ENCODE measurements around the gene EME1.
A peak's percentile ranks its signal among the peaks of the same experiment; 100 is the strongest.
"Not testable (repeated sequence)": the region's sequence is repeated elsewhere in the genome, so short reads cannot be mapped to it uniquely, and the experiment has no call there.

EME1 gene

DNA sequence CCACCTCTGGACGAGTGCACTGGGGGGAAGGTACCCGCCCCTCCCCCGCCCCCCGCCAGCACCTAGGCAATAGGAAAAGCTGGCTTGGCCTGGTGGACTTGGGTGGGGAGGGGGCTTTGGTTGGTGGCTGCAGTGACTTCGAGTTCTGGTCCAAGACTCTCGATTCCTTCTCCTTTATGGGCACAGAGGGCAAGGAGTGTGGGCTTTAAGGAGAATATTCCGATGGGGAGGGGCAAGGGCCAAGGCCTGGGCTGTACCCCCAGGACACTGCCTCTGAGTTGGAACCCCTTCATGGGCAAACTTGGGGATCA, 53.4 kb downstream of the EME1 start:
- Histone ChIP-seq H3K4me2 (ENCODE audit: low read length) (peak overlapping the region; percentile 95), H3K9me2 (ENCODE audit: low read depth, low read length) (no peaks in the 10 kb centered on the region), H2AFZ (ENCODE audit: low read length) (no peak overlapping the region), H3F3A (ENCODE audit: insufficient read depth, low read length) (no peaks in the 10 kb centered on the region), H3K27ac (ENCODE audit: low read depth, low read length, poor library complexity, severe bottlenecking) (peak overlapping the region; percentile 50), H4K20me1 (ENCODE audit: insufficient read depth, low read length) (no peaks in the 10 kb centered on the region), H3K36me3 (ENCODE audit: insufficient read depth, low read length) (no peaks in the 10 kb centered on the region), H3K4me3 (ENCODE audit: low read depth, low read length, poor library complexity, severe bottlenecking) (peak overlapping the region; percentile 60), H3K9ac (ENCODE audit: low read length) (peak overlapping the region; percentile 64), H3K9me3 (ENCODE audit: low read length) (no peaks in the 10 kb centered on the region), H3K27me3 (ENCODE audit: insufficient read depth, low read length) (no peaks in the 10 kb centered on the region), H3K79me2 (ENCODE audit: insufficient read depth, low read length) (no peaks in the 10 kb centered on the region), H3K4me1 (ENCODE audit: insufficient read depth, low read length, severe bottlenecking) (peaks cover 27% of the 10 kb centered on the region)
- TF ChIP-seq, protein P1, sequence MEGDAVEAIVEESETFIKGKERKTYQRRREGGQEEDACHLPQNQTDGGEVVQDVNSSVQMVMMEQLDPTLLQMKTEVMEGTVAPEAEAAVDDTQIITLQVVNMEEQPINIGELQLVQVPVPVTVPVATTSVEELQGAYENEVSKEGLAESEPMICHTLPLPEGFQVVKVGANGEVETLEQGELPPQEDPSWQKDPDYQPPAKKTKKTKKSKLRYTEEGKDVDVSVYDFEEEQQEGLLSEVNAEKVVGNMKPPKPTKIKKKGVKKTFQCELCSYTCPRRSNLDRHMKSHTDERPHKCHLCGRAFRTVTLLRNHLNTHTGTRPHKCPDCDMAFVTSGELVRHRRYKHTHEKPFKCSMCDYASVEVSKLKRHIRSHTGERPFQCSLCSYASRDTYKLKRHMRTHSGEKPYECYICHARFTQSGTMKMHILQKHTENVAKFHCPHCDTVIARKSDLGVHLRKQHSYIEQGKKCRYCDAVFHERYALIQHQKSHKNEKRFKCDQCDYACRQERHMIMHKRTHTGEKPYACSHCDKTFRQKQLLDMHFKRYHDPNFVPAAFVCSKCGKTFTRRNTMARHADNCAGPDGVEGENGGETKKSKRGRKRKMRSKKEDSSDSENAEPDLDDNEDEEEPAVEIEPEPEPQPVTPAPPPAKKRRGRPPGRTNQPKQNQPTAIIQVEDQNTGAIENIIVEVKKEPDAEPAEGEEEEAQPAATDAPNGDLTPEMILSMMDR (IDR thresholded peaks at IDR 0.05; ENCODE audit: low read length) = no peak
- no peak for TF ChIP-seq EZH2 (IDR thresholded peaks at IDR 0.05; ENCODE audit: borderline replicate concordance, low read length)

DNA sequence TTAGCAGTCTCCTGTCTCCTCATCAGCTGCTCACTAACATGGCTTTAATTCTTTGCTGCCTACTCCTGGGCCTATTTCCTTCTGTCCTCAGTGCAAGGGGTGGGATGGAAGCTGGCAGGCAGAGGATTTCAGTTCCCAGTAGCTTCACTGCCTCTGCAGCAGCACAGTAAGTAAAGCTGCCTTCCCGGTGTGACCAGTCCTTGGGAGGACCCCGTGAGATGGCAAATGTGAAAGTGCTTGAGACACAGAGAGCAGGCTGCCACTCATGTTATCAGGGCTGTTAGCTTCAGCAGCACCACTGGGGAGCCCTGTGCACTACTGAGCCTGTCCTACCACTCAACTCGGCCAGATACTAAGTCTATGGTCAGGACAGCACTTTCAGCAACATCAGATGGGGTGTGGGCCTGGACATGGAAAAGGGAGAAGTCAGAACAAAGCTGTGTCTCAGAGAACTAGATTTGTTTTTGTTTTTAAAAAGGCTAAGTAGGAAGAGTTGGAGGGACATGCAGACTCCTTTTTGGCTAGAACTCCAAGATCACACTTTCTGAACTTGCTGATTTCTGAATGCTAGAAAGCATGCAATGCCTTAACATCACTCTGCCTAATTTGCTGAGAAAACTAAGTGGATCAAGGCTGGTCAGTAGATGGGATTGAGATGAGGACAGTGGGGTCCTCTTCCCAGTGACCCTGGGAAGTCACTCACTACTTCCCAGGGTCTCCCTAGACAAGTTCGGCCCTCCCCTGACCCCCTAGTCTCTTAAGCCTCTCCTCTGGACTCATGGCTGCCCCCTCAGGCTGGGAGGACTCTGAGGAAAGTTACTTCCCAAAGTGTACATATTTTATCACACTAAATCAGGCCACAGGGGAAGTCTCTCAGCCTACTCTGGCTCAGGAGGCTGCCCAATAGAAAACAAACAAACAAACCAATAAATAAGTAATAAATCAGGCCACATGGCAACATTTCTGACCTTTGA, 54.1 kb downstream of the EME1 start:
- no peaks in the 10 kb centered on the region for H3K9me2 ChIP-seq (ENCODE audit: low read depth, low read length)
- H3K4me2 ChIP-seq (ENCODE audit: low read length) = peak overlapping the region; percentile 95
- no peak overlapping the region for H2AFZ ChIP-seq (ENCODE audit: low read length)
- no peaks in the 10 kb centered on the region for H3K27me3 ChIP-seq (ENCODE audit: insufficient read depth, low read length)
- H3K4me3 ChIP-seq (ENCODE audit: low read depth, low read length, poor library complexity, severe bottlenecking) = peak overlapping the region; percentile 60
- TF ChIP-seq, protein P1 (IDR thresholded peaks at IDR 0.05; ENCODE audit: low read length) = peak; percentile 71
- TF ChIP-seq EZH2 (IDR thresholded peaks at IDR 0.05; ENCODE audit: borderline replicate concordance, low read length) = no peak
- peaks cover 21% of the 10 kb centered on the region for H3K4me1 ChIP-seq (ENCODE audit: insufficient read depth, low read length, severe bottlenecking)
- H3K79me2 ChIP-seq (ENCODE audit: insufficient read depth, low read length) = no peaks in the 10 kb centered on the region
- peak overlapping the region; percentile 64 for H3K9ac ChIP-seq (ENCODE audit: low read length)
- no peaks in the 10 kb centered on the region for H4K20me1 ChIP-seq (ENCODE audit: insufficient read depth, low read length)
- H3F3A ChIP-seq (ENCODE audit: insufficient read depth, low read length) = no peaks in the 10 kb centered on the region
- no peaks in the 10 kb centered on the region for H3K36me3 ChIP-seq (ENCODE audit: insufficient read depth, low read length)
- no peaks in the 10 kb centered on the region for H3K9me3 ChIP-seq (ENCODE audit: low read length)
- H3K27ac ChIP-seq (ENCODE audit: low read depth, low read length, poor library complexity, severe bottlenecking) = peak overlapping the region; percentile 50

DNA sequence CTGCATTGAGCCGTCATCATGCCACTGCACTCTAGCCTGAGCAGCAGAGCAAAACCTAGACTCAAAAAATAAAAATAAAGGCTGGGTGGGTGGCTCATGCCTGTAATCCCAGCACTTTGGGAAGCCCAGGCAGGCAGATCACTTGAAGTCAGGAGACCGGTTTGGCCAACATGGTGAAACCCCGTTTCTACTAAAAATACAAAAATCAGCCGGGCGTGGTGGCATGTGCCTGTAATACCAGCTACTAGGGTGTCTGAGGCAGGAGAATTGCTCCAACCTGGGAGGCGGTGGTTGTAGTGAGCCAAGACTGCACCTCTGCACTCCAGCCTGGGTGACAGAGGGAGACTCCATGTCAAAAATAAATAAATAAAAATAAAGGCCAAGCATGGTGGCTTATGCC, 55.1 kb downstream of the EME1 start:
- not testable (repeated sequence) for H3K27ac ChIP-seq (ENCODE audit: low read depth, low read length, poor library complexity, severe bottlenecking); H3K9me2 ChIP-seq (ENCODE audit: low read depth, low read length); H3K79me2 ChIP-seq (ENCODE audit: insufficient read depth, low read length); H4K20me1 ChIP-seq (ENCODE audit: insufficient read depth, low read length); H3K36me3 ChIP-seq (ENCODE audit: insufficient read depth, low read length); H2AFZ ChIP-seq (ENCODE audit: low read length); H3K27me3 ChIP-seq (ENCODE audit: insufficient read depth, low read length); H3K9ac ChIP-seq (ENCODE audit: low read length); H3K9me3 ChIP-seq (ENCODE audit: low read length); H3F3A ChIP-seq (ENCODE audit: insufficient read depth, low read length); H3K4me2 ChIP-seq (ENCODE audit: low read length); H3K4me3 ChIP-seq (ENCODE audit: low read depth, low read length, poor library complexity, severe bottlenecking)
- peaks cover 21% of the 10 kb centered on the region for H3K4me1 ChIP-seq (ENCODE audit: insufficient read depth, low read length, severe bottlenecking)

All from OCI-LY1 (cell line).